ENCODE measurements around the gene BCAP31.
"Not testable (repeated sequence)": the region's sequence is repeated elsewhere in the genome, so short reads cannot be mapped to it uniquely, and the experiment has no call there.

The BCAP31 gene

DNA sequence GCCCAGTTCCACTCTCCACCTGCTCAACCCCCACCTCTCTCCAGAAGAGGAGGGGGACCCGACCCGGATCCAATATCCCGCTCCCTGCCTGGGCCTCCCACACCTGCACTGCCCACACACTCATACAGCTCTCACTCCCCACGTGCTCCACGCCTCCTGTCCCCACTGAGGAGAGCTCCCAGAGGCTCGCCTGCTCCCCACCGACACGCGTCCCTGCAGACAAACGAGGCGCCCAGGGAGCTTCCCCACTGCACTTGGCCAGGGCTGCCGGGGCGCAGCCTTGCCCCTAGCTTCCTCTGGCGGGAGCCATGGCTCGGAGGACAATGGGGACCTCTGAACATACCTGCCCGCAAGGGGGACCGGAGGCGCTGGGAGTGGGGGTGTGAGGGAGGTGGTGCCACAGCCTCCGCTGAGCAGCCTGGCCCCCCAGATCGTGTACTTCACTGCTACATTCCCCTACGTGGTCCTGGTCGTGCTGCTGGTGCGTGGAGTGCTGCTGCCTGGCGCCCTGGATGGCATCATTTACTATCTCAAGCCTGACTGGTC, 31.5 kb downstream of the BCAP31 start:
- no peak for DNase-seq

DNA sequence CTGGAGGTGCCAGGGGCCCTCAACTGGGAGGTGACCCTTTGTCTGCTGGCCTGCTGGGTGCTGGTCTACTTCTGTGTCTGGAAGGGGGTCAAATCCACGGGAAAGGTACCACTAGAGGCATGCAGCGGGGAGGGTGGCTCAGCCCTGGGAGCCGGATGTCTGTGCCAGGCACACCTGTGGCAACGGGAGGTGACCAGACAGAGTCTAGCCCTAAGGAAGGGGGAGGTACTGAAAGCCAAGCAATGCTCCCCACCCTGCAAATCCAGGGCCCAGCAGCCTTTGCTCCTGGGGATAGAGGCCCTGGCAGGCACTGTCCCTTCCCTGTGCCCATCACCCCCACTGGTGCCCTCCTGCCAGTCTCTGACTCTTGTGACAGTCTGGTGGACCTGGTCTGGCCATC, 32.2 kb downstream of the BCAP31 start:
- no peak for DNase-seq

DNA sequence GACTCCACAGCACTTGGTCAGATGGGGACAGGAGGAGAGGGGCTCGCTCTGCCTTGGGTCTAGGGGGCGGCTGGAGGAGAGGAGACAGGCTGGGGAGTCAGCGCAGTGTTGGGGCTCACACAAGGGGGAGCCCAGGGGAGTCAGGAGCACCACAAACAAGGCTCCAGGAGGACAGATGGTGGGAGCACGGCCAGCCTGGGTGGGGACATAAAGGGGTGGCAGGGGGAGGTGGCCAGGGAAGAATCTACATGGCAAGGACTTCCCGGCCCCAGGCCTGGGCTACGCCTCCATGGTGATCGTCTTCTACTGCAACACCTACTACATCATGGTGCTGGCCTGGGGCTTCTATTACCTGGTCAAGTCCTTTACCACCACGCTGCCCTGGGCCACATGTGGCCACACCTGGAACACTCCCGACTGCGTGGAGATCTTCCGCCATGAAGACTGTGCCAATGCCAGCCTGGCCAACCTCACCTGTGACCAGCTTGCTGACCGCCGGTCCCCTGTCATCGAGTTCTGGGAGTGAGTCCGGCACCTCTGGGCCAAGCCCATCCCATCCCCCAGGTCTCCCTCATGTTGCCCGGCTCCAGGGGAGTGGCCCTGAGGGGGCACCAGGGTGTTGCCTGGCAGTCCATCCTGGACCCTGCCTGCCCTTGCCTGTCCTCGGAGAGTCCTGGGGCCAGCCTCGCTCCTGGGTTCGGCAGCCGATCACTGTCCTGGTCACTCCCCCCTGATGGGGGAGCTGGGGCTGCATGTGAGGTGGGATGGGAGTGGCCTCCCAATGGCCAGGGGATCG, 33.0 kb downstream of the BCAP31 start:
- not testable (repeated sequence) for DNase-seq

DNA sequence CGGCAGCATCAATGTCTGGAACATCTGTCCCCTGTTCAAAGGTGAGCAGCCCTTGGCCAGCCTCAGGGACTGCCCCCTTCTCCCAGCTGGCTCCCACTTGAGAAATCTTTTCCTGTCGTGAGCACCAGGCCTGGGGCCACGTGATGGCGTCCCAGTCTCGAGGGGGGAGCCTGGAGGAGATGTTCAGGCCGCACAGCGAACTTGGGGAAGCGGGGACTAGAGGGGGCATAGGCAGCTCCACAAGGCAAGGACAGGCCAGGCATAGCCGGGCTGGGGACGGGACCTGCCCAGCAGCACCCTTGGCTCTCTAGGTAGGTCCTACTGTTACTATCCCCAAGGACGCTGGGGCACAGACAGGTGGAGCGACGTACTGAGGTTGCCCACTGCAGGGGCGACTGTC, 33.7 kb downstream of the BCAP31 start:
- DNase-seq = no peak

DNA sequence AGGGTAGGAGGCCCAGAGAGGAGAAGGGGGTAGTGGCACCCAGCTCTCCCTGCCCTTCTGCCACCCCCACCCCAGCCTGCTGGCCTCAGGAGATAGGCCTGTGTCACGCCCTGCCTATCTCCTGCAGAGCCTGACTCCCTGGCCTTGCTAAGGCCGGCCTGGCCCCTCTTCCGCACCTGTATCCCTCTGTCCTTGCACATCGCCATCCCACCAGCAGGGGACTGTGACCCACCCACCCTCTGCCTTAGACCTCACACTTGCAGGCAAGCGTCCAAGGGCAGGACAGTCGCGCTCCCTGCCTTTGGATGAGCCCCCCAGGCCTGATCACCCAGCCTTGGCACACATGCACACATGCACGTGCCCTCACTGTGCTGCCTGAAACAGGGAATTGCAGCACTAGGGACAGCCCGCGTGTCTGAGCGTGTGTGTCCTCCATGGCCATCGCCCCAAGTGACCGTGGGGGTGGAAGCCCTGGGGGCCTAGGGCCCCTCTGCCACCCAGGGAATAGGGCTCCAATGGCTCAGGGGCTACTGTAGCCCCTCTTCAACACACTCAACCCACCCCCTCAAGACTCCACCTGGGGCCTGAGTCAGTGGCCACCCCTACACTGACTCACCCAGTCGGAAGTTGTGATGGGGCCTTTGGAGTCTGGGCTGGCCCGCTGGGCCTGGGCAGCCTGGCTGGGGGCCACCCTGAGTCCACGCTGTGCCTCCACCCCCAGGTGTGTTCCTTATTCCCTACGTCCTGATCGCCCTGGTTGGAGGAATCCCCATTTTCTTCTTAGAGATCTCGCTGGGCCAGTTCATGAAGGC, 34.3 kb downstream of the BCAP31 start:
- no peak for DNase-seq

DNA sequence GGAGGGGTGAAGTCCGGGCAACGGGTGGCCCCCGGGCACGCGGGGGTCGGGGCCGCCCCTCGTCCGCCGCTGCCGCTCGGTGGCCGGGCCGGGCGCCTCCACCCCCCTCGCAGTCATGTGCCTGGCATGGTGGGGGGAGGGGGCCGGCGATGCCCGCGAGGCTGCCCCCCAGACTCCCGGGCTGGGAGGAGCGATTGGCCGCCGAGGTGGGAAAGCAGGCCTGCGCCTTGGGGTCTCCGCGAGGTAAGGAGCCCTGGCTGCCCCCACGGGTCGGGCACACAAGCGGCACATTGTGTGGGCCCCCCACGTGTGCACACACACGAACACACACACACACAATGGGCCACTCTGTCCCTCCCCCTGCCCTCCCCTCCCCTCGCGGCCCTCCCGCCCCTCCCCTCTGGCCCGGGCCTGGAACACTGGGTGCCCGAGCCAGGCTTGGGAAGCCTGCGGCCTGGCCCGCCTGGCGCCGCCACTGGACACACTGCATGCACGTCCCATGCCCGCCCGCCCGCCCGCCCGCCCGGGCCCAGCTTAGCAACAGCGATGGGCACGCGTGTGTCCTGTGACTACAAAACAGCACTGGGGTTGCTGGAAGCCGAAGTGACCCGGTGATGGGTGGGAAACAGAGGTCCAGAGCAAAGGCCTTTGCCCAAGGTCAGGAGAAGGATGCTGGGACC, 35.1 kb downstream of the BCAP31 start:
- DNase-seq = no peak

DNA sequence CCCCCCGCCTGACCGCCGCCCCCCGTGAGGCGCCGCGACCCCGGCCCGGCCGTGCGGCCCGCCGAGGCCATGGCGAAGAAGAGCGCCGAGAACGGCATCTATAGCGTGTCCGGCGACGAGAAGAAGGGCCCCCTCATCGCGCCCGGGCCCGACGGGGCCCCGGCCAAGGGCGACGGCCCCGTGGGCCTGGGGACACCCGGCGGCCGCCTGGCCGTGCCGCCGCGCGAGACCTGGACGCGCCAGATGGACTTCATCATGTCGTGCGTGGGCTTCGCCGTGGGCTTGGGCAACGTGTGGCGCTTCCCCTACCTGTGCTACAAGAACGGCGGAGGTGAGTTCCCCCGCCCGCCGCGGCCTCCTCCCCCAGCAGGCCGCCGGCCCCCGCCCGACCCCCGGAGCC, 35.7 kb downstream of the BCAP31 start:
- DNase-seq = no peak

DNA sequence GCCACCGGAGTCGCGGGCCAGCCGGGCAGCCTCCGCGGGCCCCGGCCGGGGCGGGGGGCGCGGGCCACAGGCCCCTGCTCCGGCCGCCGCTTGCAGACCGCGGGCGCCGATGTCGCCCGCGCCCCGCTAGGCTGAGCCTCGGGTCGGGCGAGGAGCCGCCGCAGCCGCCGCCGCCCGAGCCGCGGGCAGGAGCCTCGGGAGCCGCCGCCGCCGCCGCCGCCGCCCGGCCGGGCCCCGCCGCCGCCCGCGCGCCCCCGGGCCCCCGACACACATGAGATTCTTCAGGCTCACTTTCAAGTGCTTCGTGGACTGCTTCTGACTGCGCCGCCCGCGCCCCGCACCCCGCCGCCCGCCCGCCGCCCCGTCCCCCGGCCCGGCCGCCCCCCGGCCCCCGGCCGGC, 36.1 kb downstream of the BCAP31 start:
- DNase-seq = no peak

DNA sequence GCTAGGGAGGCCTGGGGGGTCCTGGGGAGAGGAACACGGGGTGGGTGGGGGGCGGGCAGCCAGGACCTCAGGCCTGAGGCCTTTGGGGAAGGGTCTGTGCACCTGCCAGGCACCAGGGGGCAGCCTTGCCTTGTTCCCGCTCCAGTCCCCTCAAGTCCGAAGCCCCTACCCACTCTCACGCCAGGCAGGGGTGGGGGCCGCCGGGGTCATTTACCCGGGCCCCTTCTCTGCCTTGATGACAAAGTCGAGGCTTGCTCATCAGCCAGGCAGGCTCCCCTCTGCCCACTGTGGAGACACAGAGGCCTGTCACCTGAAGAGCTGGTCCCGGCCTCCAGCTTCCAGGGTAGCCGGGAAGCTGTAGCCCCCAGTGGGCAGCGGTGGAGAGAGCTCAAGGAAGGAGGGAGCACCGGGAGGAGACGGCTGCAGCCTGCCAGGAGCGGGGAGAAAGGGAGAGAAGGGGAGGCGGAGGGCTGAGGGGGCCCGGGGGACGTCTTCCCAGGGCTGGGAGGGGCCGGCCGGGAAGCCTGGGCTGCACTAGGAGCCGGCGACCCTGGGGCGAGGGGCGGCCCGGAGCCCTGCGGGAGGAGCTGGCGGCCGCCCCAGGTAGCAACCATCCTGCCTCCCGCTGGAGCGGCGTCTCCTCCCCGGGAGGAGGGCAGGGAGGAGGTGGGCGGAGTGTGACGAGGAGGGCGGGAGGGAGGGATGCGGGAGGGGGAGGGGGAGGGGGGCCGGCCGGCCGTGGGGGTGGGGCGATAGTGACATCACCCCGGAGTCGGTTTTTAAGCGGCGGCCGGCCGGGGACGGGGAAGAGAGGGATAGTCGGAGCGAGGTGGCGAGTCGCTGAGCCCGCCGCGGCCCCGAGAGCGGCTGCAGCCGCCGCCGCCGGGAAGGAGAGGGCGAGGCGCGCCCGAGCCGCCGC, 36.8 kb downstream of the BCAP31 start, which contains the start of gene SLC6A8:
Gene SLC6A8 (plus strand): TSS at position 806 of the 919 bp plus-strand sequence. CDS start 649 bp downstream, outside the sequence.
- DNase-seq = no peak

DNA sequence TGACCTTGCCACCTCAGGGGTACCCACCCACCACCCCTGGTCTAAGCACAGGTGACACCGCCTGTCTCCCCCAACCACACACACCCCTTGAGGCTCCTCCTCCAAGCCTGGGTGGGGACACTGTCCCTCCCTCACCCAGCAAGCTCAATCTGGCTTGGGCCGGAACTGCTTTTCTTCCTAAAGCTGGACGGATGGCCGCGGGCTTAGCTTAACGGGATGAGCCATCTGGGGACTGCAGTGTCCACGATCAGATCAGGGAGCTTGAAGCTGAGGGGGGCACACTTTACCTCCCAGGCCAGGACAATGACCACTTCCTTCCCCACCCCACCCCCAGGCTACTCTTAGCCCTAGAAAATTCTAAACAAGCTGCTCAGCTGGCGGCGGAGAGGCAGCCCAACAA, 37.5 kb downstream of the BCAP31 start:
- DNase-seq = no peak

DNA sequence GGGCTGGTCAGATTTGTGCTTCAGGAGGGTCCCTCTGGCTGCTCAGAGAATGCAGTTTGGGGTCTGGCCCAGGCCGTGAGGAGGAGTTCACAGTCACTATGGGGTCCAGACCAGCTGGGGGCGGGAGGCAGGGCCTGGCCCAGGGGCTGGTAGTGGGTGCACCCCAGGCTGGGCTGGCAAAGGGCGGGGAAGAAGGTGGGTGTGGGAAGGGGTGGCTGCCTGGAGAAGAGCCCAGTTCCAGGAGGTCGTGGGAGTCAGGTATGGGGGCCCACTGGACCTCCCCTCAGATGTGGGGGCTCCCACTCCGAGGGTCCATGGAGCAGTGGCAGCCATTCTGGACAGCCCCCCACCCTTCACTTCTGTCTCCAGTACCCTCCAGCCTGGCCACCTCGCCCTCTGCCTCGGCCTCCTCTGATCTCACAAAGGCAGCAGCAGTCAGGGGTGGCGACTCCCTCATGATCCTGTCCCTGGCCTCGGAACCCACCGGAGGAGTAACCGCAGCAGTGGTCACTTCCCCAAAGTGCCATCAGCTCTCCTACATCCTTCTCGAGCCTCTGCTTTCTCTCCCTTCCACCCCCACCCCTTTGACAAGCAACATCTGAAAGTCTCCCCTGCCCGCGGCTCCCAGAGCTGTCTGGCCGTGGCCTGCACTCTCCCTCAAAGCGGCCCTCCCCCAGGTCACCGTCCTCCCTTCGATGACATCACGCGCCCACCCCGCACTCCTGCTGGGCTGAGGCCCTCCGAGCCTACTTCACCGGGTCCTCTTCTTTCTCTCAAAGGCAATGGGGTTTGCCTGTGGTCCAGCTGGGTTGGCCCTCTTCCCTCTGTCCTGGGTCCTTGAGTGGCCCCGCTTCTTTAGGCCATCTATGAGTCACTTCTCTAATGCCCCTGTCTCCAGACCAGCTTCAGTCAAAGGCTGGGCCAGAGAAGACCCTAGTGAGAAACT, 38.2 kb downstream of the BCAP31 start:
- DNase-seq = no peak

DNA sequence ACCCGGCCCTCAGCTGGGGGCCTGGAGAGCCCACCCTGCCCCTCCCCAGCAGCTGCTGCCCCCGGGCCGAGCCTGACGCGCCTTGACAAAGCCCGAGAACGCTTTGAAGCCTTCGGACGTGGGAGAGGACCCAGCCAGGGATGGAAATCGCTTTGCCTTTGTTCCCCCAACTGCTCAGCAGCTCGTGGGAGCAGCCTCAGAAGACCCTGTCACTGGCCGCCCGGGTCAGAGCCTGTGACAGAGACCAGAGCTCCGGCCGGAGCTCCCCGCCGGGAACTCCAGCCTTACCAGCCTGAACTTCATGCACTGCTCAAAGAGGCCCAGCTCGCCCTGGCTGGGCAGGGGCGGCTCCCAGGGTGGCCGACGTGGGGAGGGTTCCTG, 39.0 kb downstream of the BCAP31 start:
- DNase-seq = no peak

DNA sequence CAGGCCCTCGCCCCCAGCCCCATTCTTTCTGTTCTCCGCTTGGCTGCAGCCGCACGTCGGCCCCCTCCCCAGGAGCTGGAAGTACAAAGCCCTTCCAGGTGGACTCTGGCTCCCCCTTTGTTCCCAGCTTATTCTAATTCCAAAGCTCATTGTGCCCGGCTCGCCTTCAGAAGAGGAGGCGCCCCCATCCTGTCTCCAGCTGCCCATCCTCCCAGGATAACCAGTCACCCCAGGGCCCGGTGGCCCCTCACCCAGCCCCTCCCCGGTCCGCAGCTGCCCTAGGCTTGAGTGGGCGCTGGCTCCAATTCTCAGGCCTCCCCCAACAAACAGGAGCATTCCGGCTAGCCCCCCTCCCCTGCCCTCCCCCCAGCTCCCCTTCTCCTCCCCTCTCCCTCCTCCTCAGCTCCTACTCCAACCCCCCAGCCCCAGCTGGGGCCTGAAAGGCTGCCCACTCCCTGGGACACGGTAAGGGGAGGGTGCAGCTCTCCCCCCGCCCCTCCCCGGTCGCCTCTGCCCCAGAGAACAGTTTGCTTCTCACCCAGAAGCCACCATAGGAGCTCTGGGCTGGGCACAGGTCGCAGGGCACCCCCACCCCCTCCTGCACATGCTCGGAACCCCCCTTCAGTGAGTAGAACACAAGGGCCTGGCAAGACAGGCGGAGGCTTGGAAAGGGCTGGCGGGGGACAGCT, 39.6 kb downstream of the BCAP31 start:
- no peak for DNase-seq

DNA sequence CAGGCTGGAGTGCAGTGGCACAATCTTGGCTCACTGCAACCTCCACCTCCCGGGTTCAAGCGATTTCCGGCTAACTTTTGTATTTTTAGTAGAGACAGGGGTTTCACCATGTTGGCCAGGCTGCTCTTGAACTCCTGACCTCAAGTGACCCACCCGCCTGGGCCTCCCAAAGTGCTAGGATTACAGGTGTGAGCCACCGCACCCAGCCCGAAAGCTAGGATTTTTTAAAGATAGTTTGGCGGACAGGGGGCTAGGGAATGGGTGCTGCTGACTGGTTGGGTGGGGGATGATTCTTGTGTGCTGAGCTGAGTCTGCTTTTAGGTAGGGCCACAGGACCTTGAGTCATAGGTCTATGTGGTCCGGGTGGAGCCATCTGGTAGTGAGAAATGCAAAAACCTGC, 40.7 kb downstream of the BCAP31 start:
- DNase-seq = not testable (repeated sequence)

DNA sequence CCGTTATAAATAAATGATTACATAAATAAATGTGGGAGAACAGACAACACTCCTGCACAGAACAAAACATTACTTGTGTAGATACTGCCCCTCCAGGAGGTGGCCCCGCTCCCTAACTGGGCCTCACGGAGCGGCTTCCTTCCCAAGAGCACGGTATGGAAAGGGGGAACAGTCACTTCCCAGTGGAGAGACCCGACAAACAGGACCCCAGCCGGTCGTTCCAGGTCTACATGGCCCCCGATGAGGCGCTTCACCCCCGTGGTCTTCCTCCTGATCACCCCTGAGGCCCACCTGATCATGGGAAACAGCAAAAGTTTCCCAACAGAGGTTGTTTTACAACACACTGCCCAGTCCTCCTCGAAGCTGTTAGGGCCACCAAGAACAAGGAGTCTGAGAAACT, 43.0 kb downstream of the BCAP31 start:
- DNase-seq = no peak

DNA sequence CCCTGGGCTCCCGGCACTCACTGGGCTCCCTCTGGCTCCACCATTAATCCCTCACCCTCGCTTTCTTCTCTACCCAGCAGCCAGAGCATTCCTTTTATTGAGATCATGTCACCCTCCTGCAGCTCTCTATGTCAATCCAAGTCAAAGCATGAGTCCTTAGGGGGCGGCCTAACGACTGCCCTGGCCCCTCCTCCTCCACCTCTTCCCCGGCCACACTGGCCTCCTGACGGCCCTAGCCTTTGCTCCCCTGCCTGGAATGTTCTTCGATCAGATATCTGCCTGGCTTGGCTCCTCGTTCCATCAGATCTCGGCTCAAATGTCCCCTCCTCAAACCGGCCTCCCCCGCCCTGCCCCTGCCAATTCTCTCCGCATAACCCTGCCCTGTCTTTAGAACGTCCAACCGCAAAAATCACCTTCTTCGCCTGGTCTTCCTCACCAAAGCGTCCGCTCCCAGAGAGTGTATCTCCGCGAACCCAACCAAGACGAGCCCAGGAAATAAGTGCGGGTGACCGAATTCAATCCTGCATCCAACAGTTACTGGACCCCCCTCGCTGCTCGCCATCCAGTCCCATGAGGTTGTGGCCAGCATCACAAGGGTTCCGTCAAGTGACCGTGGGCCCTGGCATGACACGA, 49.9 kb downstream of the BCAP31 start:
- no peak for DNase-seq

DNA sequence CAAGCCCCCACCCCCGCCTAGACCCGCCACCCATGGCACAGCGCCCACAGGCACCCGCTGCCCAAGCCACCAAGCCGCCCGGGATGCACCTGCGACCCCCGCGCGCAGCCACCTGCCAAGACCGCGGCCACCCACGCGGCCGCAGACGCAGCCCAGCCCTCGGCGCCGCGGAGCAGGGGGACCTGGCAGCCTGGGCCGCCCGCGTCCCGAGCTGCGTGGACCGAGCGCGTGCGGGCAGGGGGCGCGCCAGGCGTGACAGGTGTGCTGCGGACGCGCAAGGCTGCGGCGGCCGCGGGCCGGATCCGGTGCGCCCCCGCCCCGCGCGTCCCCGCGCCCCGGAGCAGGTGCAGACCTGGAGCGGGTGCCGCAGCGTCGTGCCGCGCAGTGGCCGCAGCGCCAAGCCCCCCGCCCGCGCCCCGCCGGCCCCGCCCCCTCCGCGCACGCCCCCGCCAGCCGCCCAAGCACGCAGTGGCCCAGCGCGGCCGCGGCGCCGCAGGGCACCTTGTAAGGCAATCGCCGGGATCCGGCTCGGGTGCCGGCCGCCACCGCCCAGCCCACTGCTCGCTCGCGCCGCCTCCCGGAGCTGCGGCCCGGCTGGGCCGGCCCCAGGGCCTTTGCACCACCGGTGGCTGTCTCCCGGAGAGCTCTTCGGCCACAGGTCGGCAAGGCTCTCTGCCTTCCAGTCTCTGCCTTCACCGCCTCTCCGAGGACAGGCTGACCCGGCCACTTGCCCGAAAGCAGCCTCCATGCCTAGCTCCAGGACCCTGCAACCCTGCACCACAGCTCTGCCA, 50.6 kb downstream of the BCAP31 start, which contains the start of gene PNCK:
Gene PNCK (minus strand): TSS at position 386 of the 791 bp plus-strand sequence. CDS start 737 bp downstream, outside the sequence.
- DNase-seq = no peak

DNA sequence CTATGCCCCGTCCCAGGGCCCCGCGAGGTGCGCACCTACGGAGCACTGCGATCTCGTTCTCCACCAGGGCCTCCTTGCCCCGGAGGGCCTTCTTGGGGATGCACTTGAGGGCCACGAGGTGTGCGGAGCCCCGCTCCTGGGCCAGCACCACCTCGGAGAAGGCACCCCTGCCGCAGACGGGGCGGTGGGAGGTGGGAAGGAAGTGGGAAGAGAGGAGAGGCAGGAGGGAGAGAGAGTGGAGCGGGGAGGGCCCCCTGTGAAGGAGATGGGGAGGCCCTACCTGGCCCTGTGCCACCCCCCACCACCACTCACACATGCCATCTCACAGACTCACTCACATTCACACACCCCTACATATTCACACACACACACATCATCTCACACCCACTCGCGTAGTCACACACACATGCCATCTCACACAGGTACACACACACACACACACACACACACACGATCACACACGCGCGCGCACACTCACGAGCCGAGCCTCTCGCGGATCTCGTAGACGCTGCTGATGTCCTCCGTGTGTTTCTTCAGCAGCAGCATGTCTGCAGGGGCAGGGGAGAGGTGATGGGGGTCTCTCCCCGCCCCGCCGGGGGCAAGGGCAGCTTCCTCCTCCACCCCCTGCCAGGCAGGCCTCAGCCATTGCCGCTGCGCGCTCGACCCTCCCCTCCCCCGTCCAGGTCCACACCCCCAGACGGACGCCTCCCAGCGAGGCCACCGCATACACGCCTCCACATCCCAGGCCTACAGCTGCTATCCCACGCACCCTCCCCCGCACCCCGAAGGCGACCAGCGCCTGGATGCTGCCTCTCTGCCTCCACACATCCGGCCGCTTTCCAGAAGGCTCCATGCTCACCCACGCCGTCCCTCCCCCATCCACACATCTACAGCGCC, 51.4 kb downstream of the BCAP31 start:
- DNase-seq = no peak
